Kidney tubule cell (primary cell): ENCODE measurements around the gene SORL1.

Experiments
- DNase-seq: peaks from one replicate; pipeline ENCODE4 v3.0.0-alpha.2; 2018; ENCODE audit warnings: low spot score

Gene SORL1

GRCh38 chr11:121510438-121510837, 58.3 kb downstream of the SORL1 start:
- no peak for DNase-seq

- DNase-seq: no peak
Measured at GRCh38 chr11:121512468-121513465, 60.7 kb downstream of the SORL1 start.

DNA sequence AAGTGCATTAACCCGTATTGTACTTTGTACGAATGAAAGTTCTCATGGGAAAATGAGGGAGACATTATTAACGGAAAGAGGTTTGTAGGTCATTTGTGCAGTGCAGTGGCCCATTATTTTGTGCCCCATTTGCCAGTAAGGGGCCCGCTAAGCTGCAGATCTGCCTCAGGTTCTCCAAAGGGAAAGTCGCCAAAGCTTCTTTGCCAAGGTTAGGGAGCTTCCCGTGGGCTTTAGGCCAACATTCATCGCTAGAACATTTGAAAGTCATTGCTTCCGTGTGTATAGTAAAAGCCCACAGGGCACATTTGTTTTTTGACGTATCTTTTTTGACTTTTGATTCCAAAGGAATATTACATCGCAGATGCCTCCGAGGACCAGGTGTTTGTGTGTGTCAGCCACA, 61.7 kb downstream of the SORL1 start:
- no peak for DNase-seq

GRCh38 chr11:121514432-121515334, 62.6 kb downstream of the SORL1 start:
- no peak for DNase-seq

DNA sequence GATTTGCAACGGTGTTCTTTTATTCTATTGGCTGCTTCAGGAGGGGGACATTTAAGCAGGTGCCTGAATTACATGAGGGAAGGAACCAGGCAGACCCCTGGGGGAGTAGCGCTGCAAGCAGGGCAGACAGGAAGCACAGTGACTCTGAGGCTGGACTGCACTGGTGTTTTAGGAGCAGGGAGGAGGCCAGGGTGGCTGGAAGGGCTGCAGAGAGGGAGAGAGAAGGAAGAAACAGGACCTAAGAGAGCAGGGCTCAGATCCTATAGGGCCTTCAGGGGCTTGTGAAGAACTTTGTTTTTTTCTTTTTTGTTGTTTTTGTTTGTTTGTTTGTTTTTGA, 63.2 kb downstream of the SORL1 start:
- DNase-seq: no peak

DNA sequence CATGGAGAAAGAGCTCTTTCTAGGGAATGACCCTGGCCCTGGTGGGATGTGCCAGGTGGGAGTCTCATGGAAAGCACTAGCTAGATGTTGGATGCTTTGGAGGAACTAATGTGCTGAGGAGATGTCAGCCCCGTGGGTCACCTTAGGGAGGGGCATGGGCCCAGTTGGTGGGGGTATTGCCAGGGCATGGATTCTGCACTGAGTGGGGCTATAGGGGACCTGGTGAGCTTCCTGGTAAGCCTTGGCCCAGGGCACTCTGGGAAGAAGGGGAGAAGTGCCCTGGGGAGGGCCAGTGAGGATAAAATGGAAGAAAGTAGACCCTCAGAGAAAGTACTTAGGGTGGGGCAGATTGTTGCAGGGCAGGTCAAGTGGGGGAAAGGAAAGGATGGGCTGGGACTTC, 65.9 kb downstream of the SORL1 start:
- DNase-seq: no peak

- peak; percentile 37 for DNase-seq
Measured at GRCh38 chr11:121520243-121521144, 68.4 kb downstream of the SORL1 start.

GRCh38 chr11:121521145-121522042, 69.3 kb downstream of the SORL1 start:
- DNase-seq: peak; percentile 22

DNA sequence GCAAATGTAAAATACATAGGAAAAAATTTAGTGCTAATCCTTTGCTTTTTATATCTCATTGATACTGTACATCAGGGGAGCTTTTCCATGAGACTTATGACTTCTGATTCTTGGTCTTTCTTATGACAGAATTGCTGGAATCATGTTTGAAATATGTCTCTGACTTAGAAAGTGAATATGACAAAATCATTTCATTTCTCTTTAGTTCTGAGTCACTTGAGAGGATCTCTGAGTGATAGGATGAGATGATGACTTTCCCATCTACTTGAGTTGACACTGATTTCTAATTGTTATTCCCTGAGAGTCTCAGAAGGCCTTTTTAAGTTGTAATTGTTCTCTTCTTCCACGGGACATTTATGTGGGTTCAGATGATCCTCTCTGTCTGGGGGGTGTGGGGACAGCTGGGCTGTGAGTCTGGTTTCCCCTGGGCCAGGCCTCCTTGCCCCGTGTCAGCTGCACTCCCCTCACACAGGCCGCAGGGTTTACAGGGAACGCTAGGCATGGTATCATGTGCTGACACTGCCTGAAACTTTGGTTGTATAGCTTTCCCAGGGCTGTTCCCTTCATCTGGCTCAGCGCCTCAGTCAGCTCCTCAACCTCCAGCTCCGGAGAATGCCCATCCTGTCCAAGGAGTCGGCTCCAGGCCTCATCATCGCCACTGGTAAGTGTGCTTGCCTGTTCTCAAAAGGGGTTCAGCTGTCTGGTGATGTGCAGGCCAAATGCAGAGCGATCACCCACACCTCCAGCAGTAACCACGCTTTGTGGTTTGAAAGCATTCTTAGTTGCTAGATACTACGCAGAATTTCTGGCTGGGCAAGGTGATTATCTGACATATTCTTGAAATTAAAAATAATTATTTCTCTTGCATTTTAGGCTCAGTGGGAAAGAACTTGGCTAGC, 70.2 kb downstream of the SORL1 start:
- no peak for DNase-seq

- no peak for DNase-seq
Measured at GRCh38 chr11:121523581-121524232, 71.6 kb downstream of the SORL1 start.

- DNase-seq: no peak
Measured at GRCh38 chr11:121524233-121524631, 72.1 kb downstream of the SORL1 start.

DNA sequence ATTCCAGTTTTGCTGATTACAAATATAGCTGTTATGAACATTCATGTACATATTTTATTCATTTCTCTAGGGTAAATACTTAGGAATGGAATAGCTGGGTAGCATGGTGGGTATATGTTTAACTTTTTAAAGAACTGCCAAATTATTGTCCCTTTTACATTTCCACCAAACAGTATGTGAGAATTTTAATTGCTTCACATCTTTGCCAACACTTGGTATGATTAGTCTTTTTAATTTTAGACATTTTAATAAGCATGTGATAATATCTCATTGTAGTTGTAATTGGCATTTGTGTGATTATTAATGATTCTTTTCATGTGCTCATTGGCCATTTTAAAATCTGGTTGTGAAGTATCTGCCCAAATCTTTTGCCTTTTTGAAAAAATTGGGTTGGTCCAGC, 73.3 kb downstream of the SORL1 start:
- no peak for DNase-seq

- no peak for DNase-seq
Measured at GRCh38 chr11:121530257-121530656, 78.1 kb downstream of the SORL1 start.

DNA sequence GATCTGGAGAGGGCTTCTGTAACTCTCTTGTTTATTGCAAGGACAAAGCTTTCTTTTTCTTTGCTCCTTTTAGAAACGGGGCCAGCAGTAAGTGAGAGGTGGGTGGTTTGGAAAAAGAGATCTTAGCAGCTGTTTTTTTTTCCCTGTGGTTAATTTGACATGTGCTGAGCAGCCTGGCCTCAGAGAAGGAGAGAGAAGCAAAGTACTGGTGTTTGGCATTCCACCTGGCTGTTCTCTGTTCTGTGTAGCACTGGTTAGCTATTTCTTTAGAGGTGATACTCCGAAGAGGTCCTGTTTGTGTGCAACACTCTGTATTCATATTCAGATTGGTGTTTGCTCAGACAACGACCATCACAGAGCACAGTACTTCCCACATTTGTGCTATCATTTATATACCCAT, 81.5 kb downstream of the SORL1 start:
- DNase-seq: no peak

DNA sequence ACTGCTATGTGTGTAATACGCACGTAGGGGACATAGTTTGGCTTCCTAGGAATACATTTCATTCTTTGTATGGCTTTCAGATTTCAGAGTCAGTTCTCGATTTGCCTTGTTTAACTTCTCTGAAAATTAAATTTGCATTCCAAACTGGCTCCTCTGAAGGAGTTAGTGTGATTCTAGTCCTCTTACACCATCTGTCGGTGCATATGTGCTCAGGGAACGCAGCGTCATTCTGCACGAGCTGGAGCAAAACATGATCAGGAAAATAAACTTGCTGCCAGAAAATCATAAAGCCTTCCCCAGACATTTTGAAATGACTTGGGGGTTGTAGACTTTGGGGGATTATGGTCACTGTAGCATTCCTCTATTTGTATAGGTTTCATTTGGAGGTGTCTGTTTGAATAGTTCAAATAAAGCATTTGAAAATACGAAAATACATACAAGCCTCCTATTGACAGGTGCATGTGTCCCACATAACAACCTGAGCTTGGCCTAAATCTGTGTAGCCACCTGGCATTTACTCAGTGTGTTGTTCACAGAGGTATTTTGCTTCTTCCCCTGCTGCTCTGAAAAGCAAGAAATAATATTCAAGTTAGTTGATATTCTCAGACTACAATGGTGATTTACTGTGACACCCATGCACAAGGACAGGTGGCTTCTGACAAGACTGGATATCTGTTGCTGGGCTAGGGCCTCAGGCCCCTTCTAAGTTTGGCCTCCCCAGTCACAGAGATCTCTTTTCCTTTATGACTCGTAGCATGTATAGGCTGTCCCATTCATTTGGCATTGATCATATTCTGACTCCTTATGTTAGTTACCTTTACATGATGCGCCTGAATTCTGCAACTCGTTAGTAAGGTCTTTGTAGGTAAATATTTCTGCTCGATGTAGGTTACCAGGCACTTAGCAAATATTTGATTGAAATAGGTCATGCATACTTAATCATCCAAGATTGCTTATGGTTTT, 82.3 kb downstream of the SORL1 start:
- peak; percentile 13 for DNase-seq

GRCh38 chr11:121535129-121535796, 83.1 kb downstream of the SORL1 start:
- DNase-seq: peak; percentile 58

- no peak for DNase-seq
Measured at GRCh38 chr11:121536126-121536525, 84.0 kb downstream of the SORL1 start.
